ENCODE results near the gene CLTB. TPM values are rescaled to one million over a fixed set of nuclear protein-coding genes. Genes with fewer than 3 reads are reported as not detected.

Gene CLTB
- polyA plus RNA-seq, 1 of the 3 experiments (the other 2 are of a cell fraction) = 91.2 TPM

GRCh38 chr5:176420972-176421544 lies 4.7 kb upstream of the CLTB start:
- peaks cover under 1% of the 10 kb centered on the region; the same call in 1 of the 2 replicates for H3K79me2 ChIP-seq (ENCODE audit: insufficient read depth)
- no peaks in the 10 kb centered on the region for H3K36me3 ChIP-seq (replicated peaks in 1 of 2; ENCODE audit: control insufficient read depth in 1 of 2, insufficient read depth in 2 of 2, low read length in 1 of 2)
- no peak for DNase-seq
- ChIA-PET POLR2A (no interaction called here), CTCF (no interaction called here)
- TF ChIP-seq FOXJ3 (CRISPR knock-in tag; IDR thresholded peaks at IDR 0.05) (no peak), MEF2A (IDR thresholded peaks at IDR 0.05; ENCODE audit: borderline replicate concordance, low read depth) (no peak), RXRA (IDR thresholded peaks at IDR 0.05; ENCODE audit: borderline replicate concordance, low read depth) (no peak), TCF12 (IDR thresholded peaks at IDR 0.05) (no peak), REST (IDR thresholded peaks at IDR 0.05; ENCODE audit: low read depth, low read length) (no peak), MAX (IDR thresholded peaks at IDR 0.05; ENCODE audit: low read depth) (no peak), SIN3A (IDR thresholded peaks at IDR 0.05; ENCODE audit: borderline replicate concordance, low read depth, low read length) (no peak), MXI1 (IDR thresholded peaks at IDR 0.05; ENCODE audit: low read depth, low read length) (no peak), SMC3 (IDR thresholded peaks at IDR 0.05; ENCODE audit: low read depth, low read length) (no peak), YY1 (IDR thresholded peaks at IDR 0.05; ENCODE audit: low read depth) (no peak), POLR2AphosphoS5 (IDR thresholded peaks at IDR 0.05; ENCODE audit: low read depth, low read length) (no peak), ELF1 (IDR thresholded peaks at IDR 0.05) (no peak)
- no peak overlapping the region for H3K4me2 ChIP-seq
- no peaks in the 10 kb centered on the region; the same call in 1 of the 2 replicates for H3K27me3 ChIP-seq (ENCODE audit: insufficient read depth)
- H3K27ac ChIP-seq (ENCODE audit: low read depth in 2 of 2, low read length in 1 of 2) = no peak overlapping the region
- H3K4me1 ChIP-seq (ENCODE audit: control insufficient read depth in 1 of 2, insufficient read depth in 2 of 2, low read depth in 1 of 2, low read length in 1 of 2) = peaks cover 0 to 5% of the 10 kb centered on the region in 2 experiments; a peak in 1 of 4 replicates
- no peaks in the 10 kb centered on the region for H3K9me2 ChIP-seq
- WGBS (ENCODE audit: low lambda C conversion rate) = 6% methylated on average over 2 of the region's 2 CpGs
- no peak overlapping the region for H3K9ac ChIP-seq
- H3K9me3 ChIP-seq = no peaks in the 10 kb centered on the region
- H2AFZ ChIP-seq (ENCODE audit: low read depth) = no peak overlapping the region
- H3K4me3 ChIP-seq (ENCODE audit: low read depth in 2 of 2, low read length in 1 of 2) = no peak overlapping the region
- no peaks in the 10 kb centered on the region for H4K20me1 ChIP-seq (ENCODE audit: insufficient read depth)
- no peaks in the 10 kb centered on the region for H3F3A ChIP-seq (replicated peaks; ENCODE audit: insufficient read depth)

- CTCF ChIA-PET = no interaction called here
- Histone ChIP-seq H3K4me1 (ENCODE audit: control insufficient read depth in 1 of 2, insufficient read depth in 2 of 2, low read depth in 1 of 2, low read length in 1 of 2) (peaks cover 0 to 10% of the 10 kb centered on the region in 2 experiments; a peak in 2 of 4 replicates), H3K4me3 (ENCODE audit: low read depth in 2 of 2, low read length in 1 of 2) (no peak overlapping the region), H3K79me2 (ENCODE audit: insufficient read depth) (peaks cover 6% of the 10 kb centered on the region; the same call in 1 of the 2 replicates), H3K27me3 (ENCODE audit: insufficient read depth) (no peaks in the 10 kb centered on the region; the same call in 1 of the 2 replicates), H2AFZ (ENCODE audit: low read depth) (no peak overlapping the region), H3K27ac (ENCODE audit: low read depth in 2 of 2, low read length in 1 of 2) (no peak overlapping the region), H3K4me2 (no peak overlapping the region), H4K20me1 (ENCODE audit: insufficient read depth) (no peaks in the 10 kb centered on the region), H3F3A (replicated peaks; ENCODE audit: insufficient read depth) (no peaks in the 10 kb centered on the region), H3K9me2 (no peaks in the 10 kb centered on the region), H3K9ac (no peak overlapping the region), H3K36me3 (replicated peaks in 1 of 2; ENCODE audit: control insufficient read depth in 1 of 2, insufficient read depth in 2 of 2, low read length in 1 of 2) (no peaks in the 10 kb centered on the region), H3K9me3 (no peaks in the 10 kb centered on the region)
- WGBS (ENCODE audit: low lambda C conversion rate) = 71% methylated on average over 5 of the region's 5 CpGs
- POLR2A ChIA-PET = no interaction called here
- DNase-seq = no peak
- TF ChIP-seq NRF1 (IDR thresholded peaks at IDR 0.05; ENCODE audit: low read depth, low read length) = no peak
- TF ChIP-seq MXI1 (IDR thresholded peaks at IDR 0.05; ENCODE audit: low read depth, low read length) = no peak
- TF ChIP-seq RFX5 (IDR thresholded peaks at IDR 0.05; ENCODE audit: low read length) = no peak
- TF ChIP-seq IRF3 (IDR thresholded peaks at IDR 0.05; ENCODE audit: low read depth, low read length) = no peak
- no peak for TF ChIP-seq EP300 (IDR thresholded peaks at IDR 0.05; ENCODE audit: borderline replicate concordance in 1 of 2, low read depth in 1 of 2, low read length in 1 of 2)
- no peak for TF ChIP-seq MEF2A (IDR thresholded peaks at IDR 0.05; ENCODE audit: borderline replicate concordance, low read depth)
- no peak for TF ChIP-seq FOXJ3 (CRISPR knock-in tag; IDR thresholded peaks at IDR 0.05)
- no peak for TF ChIP-seq CTCF (IDR thresholded peaks at IDR 0.05)
- no peak for TF ChIP-seq TEAD4 (IDR thresholded peaks at IDR 0.05; ENCODE audit: borderline replicate concordance, insufficient read depth)
- no peak for TF ChIP-seq USF1 (IDR thresholded peaks at IDR 0.05; ENCODE audit: borderline replicate concordance, low read depth)
- no peak for TF ChIP-seq GATA2 (CRISPR knock-in tag; IDR thresholded peaks at IDR 0.05)
Observed at GRCh38 chr5:176420086-176420485, 3.7 kb upstream of the CLTB start.
